Ishikawa (cell line): Measurements from ENCODE around the gene ATG12.

Experiments used
- CEBPB ChIP-seq: IDR thresholded peaks from 2 replicates; pipeline ENCODE4 v1.6.1; 2012
- CREB1 ChIP-seq: IDR thresholded peaks from 2 replicates; pipeline ENCODE4 v1.6.1; 2012; ENCODE audit warnings: low read depth
- EGR1 ChIP-seq: IDR thresholded peaks from 2 replicates; pipeline ENCODE4 v1.6.1; 2012
- EP300 ChIP-seq: IDR thresholded peaks from 2 replicates; pipeline ENCODE4 v1.6.1; 2012; ENCODE audit warnings: borderline replicate concordance
- FOXM1 ChIP-seq: IDR thresholded peaks from 2 replicates; pipeline ENCODE4 v1.6.1; 2012; ENCODE audit warnings: low read depth, borderline replicate concordance
- MAX ChIP-seq: IDR thresholded peaks from 2 replicates; pipeline ENCODE4 v1.6.1; 2012
- NFIC ChIP-seq: IDR thresholded peaks from 2 replicates; pipeline ENCODE4 v1.6.1; 2012
- RAD21 ChIP-seq: IDR thresholded peaks from 2 replicates; pipeline ENCODE4 v1.6.1; 2012; ENCODE audit warnings: low read depth
- REST ChIP-seq: IDR thresholded peaks from 2 replicates; pipeline ENCODE4 v1.6.1; 2012; ENCODE audit warnings: low read depth, mild to moderate bottlenecking
- TAF1 ChIP-seq: IDR thresholded peaks from 2 replicates; pipeline ENCODE4 v1.6.1; 2012; ENCODE audit warnings: low read depth, mild to moderate bottlenecking
- TCF12 ChIP-seq: IDR thresholded peaks from 2 replicates; pipeline ENCODE4 v1.6.1; 2012; ENCODE audit warnings: low read depth
- TEAD4 ChIP-seq: IDR thresholded peaks from 2 replicates; pipeline ENCODE4 v1.6.1; 2012
- USF1 ChIP-seq: IDR thresholded peaks from 2 replicates; pipeline ENCODE4 v1.6.1; 2012
- YY1 ChIP-seq: IDR thresholded peaks from 2 replicates; pipeline ENCODE4 v1.6.1; 2012; ENCODE audit warnings: low read depth
- ZBTB7A ChIP-seq: IDR thresholded peaks from 2 replicates; pipeline ENCODE4 v1.6.1; 2012; ENCODE audit warnings: low read depth

Gene ATG12

GRCh38 chr5:115795700-115796099 lies 45.7 kb downstream of the ATG12 start:
- TF ChIP-seq TAF1 (no peak), USF1 (no peak), ZBTB7A (no peak), EGR1 (no peak), CEBPB (no peak), NFIC (no peak)

DNA sequence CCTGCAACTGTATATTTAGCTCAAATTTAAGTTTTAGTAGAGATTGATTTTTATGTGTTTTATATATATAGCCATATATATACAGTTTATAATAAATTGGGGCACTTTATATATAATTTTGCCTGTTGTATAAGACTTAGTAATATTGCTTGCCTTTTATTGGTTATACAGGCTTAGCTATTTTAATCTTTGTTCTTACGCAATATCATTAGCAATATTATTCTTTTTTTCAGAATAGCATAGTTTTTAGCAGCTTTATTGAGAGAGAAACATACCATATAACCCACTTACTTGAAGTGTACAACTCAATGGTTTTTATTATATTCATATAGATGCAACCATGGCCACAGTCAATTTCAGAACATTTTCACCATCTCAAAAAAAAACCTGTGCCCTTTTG lies 52.9 kb downstream of the ATG12 start:
- TF ChIP-seq ZBTB7A, result no peak

GRCh38 chr5:115787426-115787825 lies 53.9 kb downstream of the ATG12 start:
- no peak for TF ChIP-seq CREB1
- TF ChIP-seq CEBPB, result no peak
- TF ChIP-seq FOXM1, result no peak
- TF ChIP-seq TEAD4, result no peak
- TF ChIP-seq YY1, result no peak
- no peak for TF ChIP-seq TAF1
- TF ChIP-seq EP300, result no peak
- TF ChIP-seq MAX, result no peak
- TF ChIP-seq REST, result no peak
- TF ChIP-seq USF1, result no peak
- no peak for TF ChIP-seq EGR1
- TF ChIP-seq TCF12, result no peak
- TF ChIP-seq RAD21, result no peak
- no peak for TF ChIP-seq NFIC
- no peak for TF ChIP-seq ZBTB7A

- TF ChIP-seq YY1, result no peak
These were observed 55.8 kb downstream of the ATG12 start for GRCh38 chr5:115785381-115786065.

DNA sequence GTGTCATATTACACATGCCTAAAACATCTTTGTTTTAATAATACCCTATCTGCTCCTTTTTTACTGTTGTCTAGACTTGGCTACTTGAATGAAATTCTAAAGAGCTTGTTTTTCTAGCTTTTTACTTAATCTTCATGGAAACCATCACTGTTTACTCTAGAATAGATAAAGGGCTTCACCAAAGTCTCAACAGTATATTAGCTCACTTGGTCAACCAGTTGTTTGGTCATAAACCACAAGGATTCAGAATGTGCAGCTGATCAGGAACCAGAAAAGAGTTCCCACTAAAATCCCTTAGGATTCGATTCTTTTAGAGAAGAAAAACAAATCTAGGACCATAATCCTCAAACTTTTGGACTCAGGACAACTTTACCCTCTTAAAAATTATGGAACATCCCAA lies 62.9 kb downstream of the ATG12 start:
- TF ChIP-seq EGR1 (no peak), TEAD4 (no peak), MAX (no peak), ZBTB7A (no peak)
